Endothelial cell of umbilical vein (primary cell): ENCODE measurements around the gene HOXB3. TPM values are rescaled to one million over a fixed set of nuclear protein-coding genes. Genes with fewer than 3 reads are reported as not detected.

Experiments
- BruUV-seq: library from RNA; stranded (reverse); fragments of 400-500 nt; replicated peaks from 2 replicates; lab custom pipeline; 2021; lab: Mats Ljungman, UMichigan
- CTCF ChIA-PET: fragments of 300-600, 350-600 bp; sonication (Branson Sonifier 250); formaldehyde crosslinking; loops from one replicate; lab custom pipeline; 2021; ENCODE audit warnings: antibody characterized with exemption, inconsistent platforms; lab: Charles Lee
- POLR2A ChIA-PET: fragments of 300-600, 350-600 bp; sonication (Branson Sonifier 250); formaldehyde crosslinking; loops from one replicate; lab custom pipeline; 2021; ENCODE audit warnings: antibody characterized with exemption, inconsistent platforms; lab: Charles Lee
- DNase-seq: peaks from one replicate; pipeline ENCODE4 v3.0.0-alpha.2; 2011; ENCODE audit warnings: low read depth, low spot score
- FAIRE-seq: peaks from 2 replicates; lab custom pipeline; 2011; peaks lifted over from hg19 to GRCh38; lab: Jason Lieb, UNC
- H2AFZ ChIP-seq: 2 replicates; pipeline ENCODE4 v1.6.0; 2012; ENCODE audit warnings: low read depth, low read length, control low read depth, inconsistent platforms
- H3K27ac ChIP-seq: 2 replicates; pipeline ENCODE4 v1.5.1; 2011; ENCODE audit warnings: low read depth, mild to moderate bottlenecking, control low read depth, low read length, moderate library complexity; ENCODE audit not compliant: insufficient read depth
- H3K27me3 ChIP-seq, 2 experiments: 2 replicates each; pipeline versions ENCODE4 v1.6.0 to v1.6.1; 2011; ENCODE audit warnings: low read length in 2 of 2, mixed read lengths in 1 of 2; ENCODE audit not compliant: control insufficient read depth in 2 of 2, insufficient read depth in 2 of 2
- H3K36me3 ChIP-seq, 2 experiments: 2 replicates in 1 of 2; 3 replicates in 1 of 2; pipeline ENCODE4 v1.5.1; 2011; ENCODE audit warnings: low read length in 2 of 2, mild to moderate bottlenecking in 1 of 2, moderate library complexity in 1 of 2; ENCODE audit not compliant: control insufficient read depth in 2 of 2, insufficient read depth in 2 of 2; ENCODE audit errors: extremely low read depth in 1 of 2
- H3K4me1 ChIP-seq: 3 replicates; pipeline ENCODE4 v1.5.1; 2011; ENCODE audit warnings: mild to moderate bottlenecking, low read length; ENCODE audit not compliant: control insufficient read depth, insufficient read depth; ENCODE audit errors: extremely low read depth
- H3K4me2 ChIP-seq: 2 replicates; pipeline ENCODE4 v1.6.1; 2011; ENCODE audit warnings: low read length, control low read depth, mixed read lengths; ENCODE audit not compliant: insufficient read depth
- H3K4me3 ChIP-seq, 3 experiments: fragments of 200-600 bp in 1 of 3; sonication (generic), shearing (Covaris generic) in 1 of 3; replicated peaks in 1 of 3; 2 replicates each; pipeline ENCODE4 v1.5.1; 2011 to 2016; ENCODE audit warnings: control low read depth in 3 of 3, low read length in 3 of 3, mild to moderate bottlenecking in 2 of 3, inconsistent platforms in 1 of 3, low read depth in 1 of 3, moderate library complexity in 1 of 3; ENCODE audit not compliant: insufficient read depth in 1 of 3
- H3K79me2 ChIP-seq: 2 replicates; pipeline ENCODE4 v1.6.0; 2012; ENCODE audit warnings: low read length, inconsistent platforms; ENCODE audit not compliant: control insufficient read depth, insufficient read depth
- H3K9ac ChIP-seq: replicated peaks from 2 replicates; pipeline ENCODE3; 2011; ENCODE audit warnings: low read length, control low read depth; ENCODE audit not compliant: insufficient read depth; ENCODE audit errors: extremely low read depth
- H3K9me1 ChIP-seq: replicated peaks from 3 replicates; pipeline ENCODE4 v1.6.0; 2011; ENCODE audit warnings: mild to moderate bottlenecking, low read length; ENCODE audit not compliant: control insufficient read depth, insufficient read depth; ENCODE audit errors: extremely low read depth
- H3K9me3 ChIP-seq: replicated peaks from 2 replicates; pipeline ENCODE4 v1.5.1; 2012; ENCODE audit warnings: low read length, inconsistent platforms; ENCODE audit not compliant: control insufficient read depth, insufficient read depth
- H4K20me1 ChIP-seq: replicated peaks from 2 replicates; pipeline ENCODE3; 2011; ENCODE audit warnings: mild to moderate bottlenecking, low read length; ENCODE audit not compliant: control insufficient read depth, insufficient read depth; ENCODE audit errors: extremely low read depth
- FOS ChIP-seq: IDR thresholded peaks from 2 replicates; pipeline ENCODE4 v1.6.1; 2011; ENCODE audit warnings: mild to moderate bottlenecking, low read length, moderate library complexity, borderline replicate concordance; ENCODE audit not compliant: insufficient read depth
- GATA2 ChIP-seq: IDR thresholded peaks from 2 replicates; pipeline ENCODE4 v1.7.0; 2011; ENCODE audit warnings: low read depth, mild to moderate bottlenecking, moderate library complexity, mixed read lengths, low read length; ENCODE audit not compliant: insufficient read length, insufficient read depth
- POLR2A ChIP-seq: IDR thresholded peaks from 2 replicates; pipeline ENCODE4 v1.6.1; 2012; ENCODE audit warnings: low read depth, mild to moderate bottlenecking, control low read depth, low read length
- dilution Hi-C: fragments of 300-500 bp; cut with MboI; formaldehyde crosslinking; loops from one replicate; pipeline ENCODE4 v1.15.0; 2019; ENCODE audit warnings: low sequenced_read_pairs; ENCODE audit not compliant: extremely low pct_ligation_motif_present
- intact Hi-C: fragments of 100-400 bp; cut with micrococcal nuclease; formaldehyde crosslinking; loops from one replicate; pipeline ENCODE4 v1.10.0; 2022
- polyA plus RNA-seq, 4 experiments: library from polyadenylated mRNA; depleted of rRNA in 3 of 4; stranded (reverse) in 3 of 4; unstranded in 1 of 4; fragments of >200 nt; gene quantifications; 2 replicates each; pipeline versions ENCODE4 v1.2.1 to v1.2.3, GENCODE V29; 2011 to 2012; ENCODE audit warnings: missing spikeins in 1 of 4
- total RNA-seq: library from RNA; stranded (reverse); gene quantifications from 2 replicates; pipeline ENCODE4 v1.2.3, GENCODE V29; 2021
- TF ChIP-seq, protein P1 (sequence below): IDR thresholded peaks from 2 replicates; pipeline ENCODE4 v1.6.1; 2011; ENCODE audit not compliant: insufficient read depth, insufficient read length

Gene HOXB3
- total and polyA plus RNA-seq, 2 donors (not counting 3 experiments of a cell fraction or from before 2014, with no cell fraction given) = 29.6 to 56.6 TPM

DNA sequence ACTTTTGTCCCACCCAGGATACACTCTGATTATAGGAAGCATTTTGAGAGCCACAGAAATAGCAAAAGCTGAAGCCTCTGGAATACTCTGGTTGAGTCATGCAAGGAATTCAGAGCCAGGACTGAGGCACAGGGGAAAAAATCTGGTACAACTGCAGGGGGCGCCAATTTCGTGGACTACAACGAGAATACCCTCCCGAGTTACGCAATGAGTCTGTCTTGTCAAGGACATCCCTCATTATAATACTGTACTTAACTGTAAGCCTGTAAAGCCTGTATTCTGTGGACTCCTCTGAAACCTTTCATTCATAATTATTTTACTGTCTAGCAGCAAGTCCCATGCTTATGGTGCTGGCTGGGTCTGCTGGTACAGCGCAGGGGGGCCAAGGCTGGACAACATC is 67.0 kb downstream of the HOXB3 start:
- no peak for DNase-seq
- dilution Hi-C loops (no loop called here), intact Hi-C loops (no loop called here)
- no peak for FAIRE-seq
- H3K4me2 ChIP-seq = no peak overlapping the region
- no peaks in the 10 kb centered on the region for H4K20me1 ChIP-seq
- H3K27me3 ChIP-seq = peaks cover 21 to 28% of the 10 kb centered on the region in 2 experiments
- ChIA-PET POLR2A (no interaction called here), CTCF (interaction anchor here (0.7 to 1.1 kb wide), 4 partner anchors 10 to 66 kb away, joined by 3 to 5 read pairs (median 3); no protein-coding TSS in a partner anchor)
- H3K9ac ChIP-seq = no peak overlapping the region
- no peak overlapping the region for H3K27ac ChIP-seq
- H3K9me3 ChIP-seq = no peaks in the 10 kb centered on the region
- BruUV-seq = no TSS peak
- no peaks in the 10 kb centered on the region for H3K9me1 ChIP-seq
- H2AFZ ChIP-seq = no peak overlapping the region
- H3K79me2 ChIP-seq = no peaks in the 10 kb centered on the region
- H3K36me3 ChIP-seq = no peaks in the 10 kb centered on the region
- H3K4me3 ChIP-seq = no peak overlapping the region
- TF ChIP-seq FOS = no peak
- TF ChIP-seq POLR2A = no peak
- H3K4me1 ChIP-seq = no peaks in the 10 kb centered on the region

DNA sequence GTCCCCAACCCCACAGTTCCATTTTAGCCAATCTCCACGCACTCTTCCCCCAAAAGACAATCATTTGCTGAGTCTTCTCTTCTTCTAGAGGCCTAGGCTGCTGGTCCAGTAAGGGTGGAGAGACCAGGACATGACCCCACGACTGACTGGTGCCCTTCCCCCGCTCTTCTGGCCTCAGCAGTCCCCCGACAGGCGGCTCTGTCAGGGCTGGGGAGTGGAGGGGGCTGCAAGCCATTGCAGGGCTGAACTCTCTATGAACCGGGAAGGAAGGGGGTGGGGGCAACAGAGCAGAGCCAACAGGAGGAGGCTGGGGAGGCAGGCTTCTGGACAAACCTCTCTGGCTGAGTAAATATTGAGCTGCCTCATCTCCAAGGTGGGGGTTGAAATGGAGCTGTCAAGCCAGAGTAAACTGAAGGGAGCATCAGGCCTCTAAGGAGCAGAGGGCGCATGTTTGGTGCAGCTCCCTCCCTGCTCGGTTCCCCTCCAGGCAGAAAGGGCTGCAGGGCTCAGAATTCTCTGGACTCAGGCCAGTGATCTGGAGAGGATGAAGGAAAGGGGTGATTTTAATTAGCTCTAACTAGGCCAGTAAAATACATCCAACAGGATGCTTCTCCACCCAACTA is 67.9 kb downstream of the HOXB3 start:
- intact Hi-C loops (no loop called here), dilution Hi-C loops (no loop called here)
- H3K9me1 ChIP-seq = no peaks in the 10 kb centered on the region
- H3K79me2 ChIP-seq = no peaks in the 10 kb centered on the region
- ChIA-PET CTCF (interaction anchor here (1.0 to 1.3 kb wide), 4 partner anchors 9 to 33 kb away, joined by 3 to 5 read pairs (median 3); no protein-coding TSS in a partner anchor), POLR2A (no interaction called here)
- no peaks in the 10 kb centered on the region for H3K4me1 ChIP-seq
- H3K4me2 ChIP-seq = no peak overlapping the region
- no peak for TF ChIP-seq GATA2
- TF ChIP-seq, protein P1, sequence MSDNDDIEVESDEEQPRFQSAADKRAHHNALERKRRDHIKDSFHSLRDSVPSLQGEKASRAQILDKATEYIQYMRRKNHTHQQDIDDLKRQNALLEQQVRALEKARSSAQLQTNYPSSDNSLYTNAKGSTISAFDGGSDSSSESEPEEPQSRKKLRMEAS = no peak
- H2AFZ ChIP-seq = no peak overlapping the region
- no peak overlapping the region for H3K27ac ChIP-seq
- no TSS peak for BruUV-seq
- peak; percentile 41 for DNase-seq
- H3K27me3 ChIP-seq = peaks cover 25 to 35% of the 10 kb centered on the region in 2 experiments
- no peaks in the 10 kb centered on the region for H3K36me3 ChIP-seq
- no peak for FAIRE-seq
- H3K9me3 ChIP-seq = no peaks in the 10 kb centered on the region
- no peak overlapping the region for H3K9ac ChIP-seq
- no peak overlapping the region for H3K4me3 ChIP-seq
- H4K20me1 ChIP-seq = no peaks in the 10 kb centered on the region
